Brain microvascular endothelial cell (primary cell): Measurements from ENCODE around the gene RAB11A.

Source experiments
- DNase-seq: peaks from one replicate; pipeline ENCODE4 v3.0.0-alpha.2; 2020
- H3K27ac ChIP-seq: fragments of 250-450 bp; sonication (Bioruptor Pico); 2 replicates; pipeline ENCODE4 v1.5.1; 2020; ENCODE audit warnings: mild to moderate bottlenecking, moderate library complexity
- H3K27me3 ChIP-seq: fragments of 250-450 bp; sonication (Bioruptor Pico); replicated peaks from 2 replicates; pipeline ENCODE4 v1.5.1; 2020; ENCODE audit warnings: mild to moderate bottlenecking
- H3K36me3 ChIP-seq: fragments of 250-450 bp; sonication (Bioruptor Pico); replicated peaks from 2 replicates; pipeline ENCODE4 v1.5.1; 2020; ENCODE audit warnings: mild to moderate bottlenecking
- H3K4me3 ChIP-seq: 2 replicates; pipeline ENCODE4 v1.5.1; 2011; ENCODE audit warnings: low read depth, mild to moderate bottlenecking, control low read depth, low read length, moderate library complexity
- in situ Hi-C: cut with HindIII; loops from 2 replicates; pipeline ENCODE4 v1.10.0; 2017; ENCODE audit warnings: low sequenced_read_pairs, low pct_ligation_motif_present
- TF ChIP-seq, protein P1 (sequence below): IDR thresholded peaks from 2 replicates; pipeline ENCODE4 v1.5.1; 2011; ENCODE audit warnings: low read depth, mild to moderate bottlenecking, moderate library complexity, low read length, control low read depth, inconsistent platforms; ENCODE audit errors: missing control alignments

The RAB11A gene

GRCh38 chr15:65906396-65906795, 37.1 kb downstream of the RAB11A start:
- in situ Hi-C loops = no loop called here
- Histone ChIP-seq H3K4me3 (no peak overlapping the region), H3K27ac (no peak overlapping the region), H3K36me3 (peaks cover 26% of the 10 kb centered on the region), H3K27me3 (no peaks in the 10 kb centered on the region)
- no peak for DNase-seq
- TF ChIP-seq, protein P1, sequence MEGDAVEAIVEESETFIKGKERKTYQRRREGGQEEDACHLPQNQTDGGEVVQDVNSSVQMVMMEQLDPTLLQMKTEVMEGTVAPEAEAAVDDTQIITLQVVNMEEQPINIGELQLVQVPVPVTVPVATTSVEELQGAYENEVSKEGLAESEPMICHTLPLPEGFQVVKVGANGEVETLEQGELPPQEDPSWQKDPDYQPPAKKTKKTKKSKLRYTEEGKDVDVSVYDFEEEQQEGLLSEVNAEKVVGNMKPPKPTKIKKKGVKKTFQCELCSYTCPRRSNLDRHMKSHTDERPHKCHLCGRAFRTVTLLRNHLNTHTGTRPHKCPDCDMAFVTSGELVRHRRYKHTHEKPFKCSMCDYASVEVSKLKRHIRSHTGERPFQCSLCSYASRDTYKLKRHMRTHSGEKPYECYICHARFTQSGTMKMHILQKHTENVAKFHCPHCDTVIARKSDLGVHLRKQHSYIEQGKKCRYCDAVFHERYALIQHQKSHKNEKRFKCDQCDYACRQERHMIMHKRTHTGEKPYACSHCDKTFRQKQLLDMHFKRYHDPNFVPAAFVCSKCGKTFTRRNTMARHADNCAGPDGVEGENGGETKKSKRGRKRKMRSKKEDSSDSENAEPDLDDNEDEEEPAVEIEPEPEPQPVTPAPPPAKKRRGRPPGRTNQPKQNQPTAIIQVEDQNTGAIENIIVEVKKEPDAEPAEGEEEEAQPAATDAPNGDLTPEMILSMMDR = no peak

GRCh38 chr15:65907661-65908060, 38.4 kb downstream of the RAB11A start:
- Histone ChIP-seq H3K27ac (no peak overlapping the region), H3K36me3 (peaks cover 26% of the 10 kb centered on the region), H3K4me3 (no peak overlapping the region), H3K27me3 (no peaks in the 10 kb centered on the region)
- TF ChIP-seq, protein P1 = no peak
- in situ Hi-C loops = no loop called here
- DNase-seq = no peak

- DNase-seq = no peak
- in situ Hi-C loops = no loop called here
- Histone ChIP-seq H3K27me3 (no peaks in the 10 kb centered on the region), H3K27ac (no peak overlapping the region), H3K36me3 (peaks cover 26% of the 10 kb centered on the region), H3K4me3 (no peak overlapping the region)
- TF ChIP-seq, protein P1 = no peak
These were observed 39.6 kb downstream of the RAB11A start for GRCh38 chr15:65908876-65909275.

- TF ChIP-seq, protein P1 = no peak
- Histone ChIP-seq H3K27me3 (no peaks in the 10 kb centered on the region), H3K4me3 (no peak overlapping the region), H3K27ac (no peak overlapping the region), H3K36me3 (peaks cover 23% of the 10 kb centered on the region)
- in situ Hi-C loops = no loop called here
- no peak for DNase-seq
These were observed 40.5 kb downstream of the RAB11A start for GRCh38 chr15:65909831-65910230.

DNA sequence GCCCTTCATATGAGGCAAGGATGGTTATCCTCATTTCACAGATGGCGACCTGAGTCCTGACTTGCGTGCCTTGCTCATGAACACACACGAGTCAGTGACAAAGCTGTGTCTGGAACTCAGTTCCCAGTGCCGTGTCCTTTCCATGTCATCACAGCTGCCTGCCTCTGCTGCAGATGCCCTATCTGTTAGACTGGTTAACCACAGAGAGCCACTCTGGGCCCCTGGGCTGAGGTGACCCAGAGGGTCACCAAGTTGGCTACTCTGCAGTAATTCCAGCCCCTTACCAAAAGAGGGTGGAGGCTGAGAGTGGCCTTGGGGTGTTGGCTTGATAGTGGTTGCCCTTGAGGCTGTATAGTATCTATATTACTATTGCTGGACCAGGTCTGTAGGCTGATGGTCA, 41.0 kb downstream of the RAB11A start:
- Histone ChIP-seq H3K27ac (no peak overlapping the region), H3K27me3 (no peaks in the 10 kb centered on the region), H3K36me3 (peaks cover 21% of the 10 kb centered on the region), H3K4me3 (no peak overlapping the region)
- DNase-seq = no peak
- in situ Hi-C loops = no loop called here
- TF ChIP-seq, protein P1 = no peak

- Histone ChIP-seq H3K27ac (no peak overlapping the region), H3K36me3 (peaks cover 19% of the 10 kb centered on the region), H3K4me3 (no peak overlapping the region), H3K27me3 (no peaks in the 10 kb centered on the region)
- no peak for DNase-seq
- in situ Hi-C loops = no loop called here
- TF ChIP-seq, protein P1 = no peak
These were observed 42.9 kb downstream of the RAB11A start for GRCh38 chr15:65912235-65912634.
